Tibial nerve (tissue), 4 donors: ENCODE results near the gene FBH1. TPM values are rescaled to one million over a fixed set of nuclear protein-coding genes. Genes with fewer than 3 reads are reported as not detected.
A peak's percentile ranks its signal among the peaks of the same experiment; 100 is the strongest.

Experiments used
- DNase-seq, 2 donors: peaks; one replicate each; pipeline ENCODE4 v3.0.0-alpha.2; 2019; ENCODE audit warnings: low spot score in 2 of 2
- H3K27ac ChIP-seq, 4 donors: fragments of 200-600 bp; sonication (generic) in 3 of 4; one replicate each; pipeline ENCODE4 v1.5.1; 2017 to 2019; ENCODE audit warnings: mild to moderate bottlenecking in 1 of 4
- H3K27me3 ChIP-seq, 2 donors: fragments of 200-600 bp; sonication (generic) in 1 of 2; one replicate each; pipeline versions ENCODE4 v1.5.1 to v1.6.0; 2017 to 2019
- H3K36me3 ChIP-seq, 3 donors: fragments of 200-600 bp; sonication (generic); one replicate each; pipeline ENCODE4 v1.5.1; 2018 to 2019
- H3K4me1 ChIP-seq, 4 donors: fragments of 200-600 bp; sonication (generic) in 3 of 4; one replicate each; pipeline ENCODE4 v1.5.1; 2017 to 2019
- H3K4me3 ChIP-seq, 4 donors: fragments of 200-600 bp; sonication (generic) in 3 of 4; one replicate each; pipeline ENCODE4 v1.5.1; 2017 to 2019; ENCODE audit warnings: mild to moderate bottlenecking in 1 of 4, moderate library complexity in 1 of 4
- H3K9me3 ChIP-seq, 4 donors: fragments of 200-600 bp; sonication (generic) in 3 of 4; one replicate each; pipeline ENCODE4 v1.5.1; 2017 to 2019
- CTCF ChIP-seq, 5 experiments: fragments of 200-600 bp in 3 of 5; fragments of 450-650 bp in 2 of 5; sonication (generic) in 3 of 5; IDR thresholded peaks; one replicate each; pipeline ENCODE4 v1.5.1; 2016 to 2019; ENCODE audit warnings: antibody characterized with exemption in 5 of 5, mild to moderate bottlenecking in 3 of 5, moderate library complexity in 2 of 5
- EP300 ChIP-seq, 2 donors: sonication (generic); formaldehyde crosslinking; IDR thresholded peaks; one replicate each; pipeline ENCODE4 v1.6.1; 2017; ENCODE audit warnings: antibody characterized with exemption in 2 of 2, mild to moderate bottlenecking in 1 of 2
- POLR2A ChIP-seq, 2 donors: fragments of 450-650 bp; IDR thresholded peaks; one replicate each; pipeline ENCODE4 v1.6.1; 2017; ENCODE audit warnings: antibody characterized with exemption in 2 of 2, mild to moderate bottlenecking in 2 of 2, moderate library complexity in 2 of 2
- WGBS, 2 donors: methylation state at CpG; one replicate each; pipeline ENCODE4 v1.1.5; 2018; 5-methylcytosine and 5-hydroxymethylcytosine counted together
- total RNA-seq, 4 donors: library from RNA; depleted of rRNA; stranded (reverse); fragments of >200 nt; gene quantifications; one replicate each; pipeline ENCODE4 v1.1.0, GENCODE V29; 2016

FBH1 gene
- total RNA-seq, 4 donors from 2014 or later = 64.0 to 109 (median 96.6) TPM

DNA sequence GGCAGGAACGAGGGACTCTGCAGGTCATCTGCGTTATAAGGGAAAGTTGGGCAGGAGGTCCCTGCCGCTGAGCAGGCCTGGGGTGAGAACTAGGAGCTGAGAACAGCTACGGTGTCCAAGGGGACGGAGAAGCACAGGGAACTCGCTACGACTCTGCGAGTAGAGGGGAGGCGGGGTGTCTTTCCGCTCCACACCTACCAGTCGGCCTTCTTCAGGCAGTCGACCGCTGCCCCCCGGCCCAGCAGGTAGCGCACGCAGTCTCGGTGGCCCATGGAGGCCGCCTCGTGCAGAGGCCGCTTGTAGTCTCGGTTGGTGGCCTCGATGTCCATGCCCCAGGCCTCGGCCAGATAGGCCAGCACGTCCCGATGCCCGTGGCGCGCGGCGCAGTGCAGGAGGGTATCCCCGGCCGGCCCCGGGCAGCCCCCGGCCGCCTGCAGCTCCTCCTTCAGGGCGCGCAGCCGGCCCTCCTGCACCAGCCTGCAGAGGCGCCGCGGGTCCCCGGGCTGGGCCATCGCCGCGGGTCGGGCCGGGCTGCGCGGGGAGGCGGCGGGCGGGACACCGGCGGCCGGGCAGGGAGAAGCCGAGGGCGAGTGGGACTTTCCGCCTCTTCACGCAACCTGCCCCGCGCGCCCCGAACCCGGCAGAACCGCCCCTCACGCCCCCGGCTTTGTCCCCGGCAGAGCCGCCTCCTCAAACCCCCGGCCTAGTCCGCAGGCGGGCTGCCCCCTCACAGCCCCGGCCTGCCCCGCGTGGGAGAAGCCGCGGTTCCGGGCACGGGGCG is 1.0 kb upstream of the FBH1 start:
- no peak for DNase-seq
- TF ChIP-seq EP300 (IDR thresholded peaks at IDR 0.05) (no peak), CTCF (IDR thresholded peaks at IDR 0.05) (peak in 1 of 5 experiments; percentile 12)
- Histone ChIP-seq H3K9me3 (no peaks in the 10 kb centered on the region), H3K27ac (peak overlapping the region; percentile 28 to 93 (median 86)), H3K27me3 (no peaks in the 10 kb centered on the region), H3K36me3 (peaks cover 0 to 33% (median 0%) of the 10 kb centered on the region in 3 donors), H3K4me1 (peaks cover 0 to 56% (median 31%) of the 10 kb centered on the region in 4 donors), H3K4me3 (peak overlapping the region; percentile 72 to 98 (median 94))
- 0 to 1% methylated on average over 8 to 22 of the region's 80 CpGs for WGBS, 2 donors

DNA sequence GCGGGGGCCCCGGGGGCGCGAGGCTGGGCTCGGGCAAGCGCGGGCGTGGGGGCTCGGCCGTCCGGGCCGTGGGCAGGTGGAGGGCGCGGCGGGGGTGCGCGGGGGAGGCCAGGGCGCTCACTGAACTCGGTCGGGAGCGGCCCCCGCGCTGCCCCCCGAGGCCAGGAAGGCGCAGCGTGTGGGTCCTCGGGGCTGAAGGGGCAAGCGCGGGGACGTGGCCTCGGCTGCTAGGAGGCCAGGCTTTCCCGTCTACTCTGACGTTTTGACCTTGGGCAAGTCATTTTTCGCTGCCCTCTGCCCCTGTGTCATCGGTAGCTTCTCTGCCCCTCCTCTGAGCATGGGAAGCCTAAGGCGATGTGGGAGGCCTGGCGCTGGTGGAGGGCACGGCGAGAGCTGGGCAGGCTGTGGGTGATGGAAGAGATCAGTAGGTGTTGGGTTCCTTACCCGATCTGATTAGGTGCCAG is 441 bp downstream of the FBH1 start:
- no peaks in the 10 kb centered on the region for H3K27me3 ChIP-seq
- peak overlapping the region in 3 of 4 donors; percentile 60 to 86 (median 86) for H3K27ac ChIP-seq
- peaks cover 0 to 35% (median 9%) of the 10 kb centered on the region in 3 donors for H3K36me3 ChIP-seq
- DNase-seq = no peak
- WGBS, 2 donors = 1% methylated on average over 29 to 34 of the region's 40 CpGs
- no peaks in the 10 kb centered on the region for H3K9me3 ChIP-seq
- peak overlapping the region; percentile 67 to 97 (median 81) for H3K4me3 ChIP-seq
- peaks cover 0 to 56% (median 31%) of the 10 kb centered on the region in 4 donors for H3K4me1 ChIP-seq
- TF ChIP-seq CTCF (IDR thresholded peaks at IDR 0.05) (no peak), EP300 (IDR thresholded peaks at IDR 0.05) (no peak), POLR2A (IDR thresholded peaks at IDR 0.05) (no peak)

GRCh38 chr10:5891009-5891408 is 966 bp downstream of the FBH1 start:
- no peak for DNase-seq
- peak overlapping the region in 3 of 4 donors; percentile 60 to 86 (median 86) for H3K27ac ChIP-seq
- H3K36me3 ChIP-seq = peaks cover 0 to 35% (median 13%) of the 10 kb centered on the region in 3 donors
- TF ChIP-seq CTCF (IDR thresholded peaks at IDR 0.05) (no peak), EP300 (IDR thresholded peaks at IDR 0.05) (no peak), POLR2A (IDR thresholded peaks at IDR 0.05) (no peak)
- peaks cover 0 to 56% (median 31%) of the 10 kb centered on the region in 4 donors for H3K4me1 ChIP-seq
- no peaks in the 10 kb centered on the region for H3K9me3 ChIP-seq
- WGBS, 2 donors = 70% methylated on average over 7 of the region's 7 CpGs
- H3K4me3 ChIP-seq = peak overlapping the region; percentile 67 to 97 (median 81)
- H3K27me3 ChIP-seq = no peaks in the 10 kb centered on the region

GRCh38 chr10:5892007-5892406 is 2.0 kb downstream of the FBH1 start:
- Histone ChIP-seq H3K4me3 (no peak overlapping the region), H3K27me3 (no peaks in the 10 kb centered on the region), H3K4me1 (peaks cover 0 to 52% (median 28%) of the 10 kb centered on the region in 4 donors), H3K36me3 (peaks cover 0 to 40% (median 13%) of the 10 kb centered on the region in 3 donors), H3K9me3 (no peaks in the 10 kb centered on the region), H3K27ac (no peak overlapping the region)
- no peak for DNase-seq
- WGBS, 2 donors = 73 to 74% methylated on average over 8 of the region's 8 CpGs
- TF ChIP-seq POLR2A (IDR thresholded peaks at IDR 0.05) (no peak), EP300 (IDR thresholded peaks at IDR 0.05) (no peak), CTCF (IDR thresholded peaks at IDR 0.05) (no peak)

DNA sequence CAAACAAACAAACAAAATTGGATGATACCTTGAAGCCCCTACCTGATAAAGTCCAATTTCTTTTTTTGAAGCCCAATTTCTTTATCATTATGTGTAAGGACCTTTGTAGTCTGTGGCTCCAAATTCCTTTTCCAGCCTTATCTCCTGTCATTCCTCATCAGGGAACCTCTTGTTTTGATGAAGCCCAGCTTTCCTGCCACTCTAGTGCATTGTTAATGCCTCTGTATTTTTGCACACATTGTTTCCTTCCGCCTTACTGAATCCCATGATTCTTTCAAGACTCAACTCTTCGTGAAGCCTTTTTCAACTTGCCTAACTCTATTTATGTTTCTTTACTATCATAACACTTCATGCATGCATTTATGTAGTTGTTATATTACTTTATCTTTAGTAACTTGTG is 3.3 kb downstream of the FBH1 start:
- H3K27ac ChIP-seq = no peak overlapping the region
- no peak for TF ChIP-seq POLR2A (IDR thresholded peaks at IDR 0.05)
- TF ChIP-seq CTCF (IDR thresholded peaks at IDR 0.05) = no peak
- TF ChIP-seq EP300 (IDR thresholded peaks at IDR 0.05) = no peak
- WGBS, 2 donors = 70 to 71% methylated on average over 2 of the region's 2 CpGs
- H3K4me1 ChIP-seq = peaks cover 0 to 39% (median 18%) of the 10 kb centered on the region in 4 donors
- no peak overlapping the region for H3K4me3 ChIP-seq
- H3K36me3 ChIP-seq = peaks cover 0 to 45% (median 13%) of the 10 kb centered on the region in 3 donors
- H3K27me3 ChIP-seq = no peaks in the 10 kb centered on the region
- no peak for DNase-seq
- H3K9me3 ChIP-seq = peaks cover 0 to 8% (median 0%) of the 10 kb centered on the region in 4 donors
